WTC11 (cell line): ENCODE results near the gene CAMK2D. TPM values are rescaled to one million over a fixed set of nuclear protein-coding genes. Genes with fewer than 3 reads are reported as not detected.

ENCODE experiments used
- ATAC-seq: fragments of 200-7000 bp; cut with Tn5 transposase; 2 replicates; pipeline ENCODE4 v1.10.0; 2021; ENCODE audit warnings: mild to moderate bottlenecking, moderate library complexity
- CTCF ChIA-PET: fragments of 300-600 bp; sonication (Branson Sonifier 250); formaldehyde crosslinking; loops from one replicate; lab custom pipeline; 2021; ENCODE audit warnings: antibody characterized with exemption; lab: Charles Lee
- POLR2A ChIA-PET: fragments of 350-600 bp; sonication (Branson Sonifier 250); formaldehyde crosslinking; loops from one replicate; lab custom pipeline; 2021; ENCODE audit warnings: antibody characterized with exemption; lab: Charles Lee
- DNase-seq: peaks from one replicate; pipeline ENCODE4 v3.0.0; 2021; ENCODE audit warnings: low spot score
- H3K27ac Mint-ChIP-seq: 2 replicates; pipeline ENCODE4 v1.8.0; 2021; ENCODE audit warnings: mixed read lengths
- H3K27me3 Mint-ChIP-seq: 2 replicates; pipeline ENCODE4 v1.8.0; 2021; ENCODE audit warnings: low read depth, mild to moderate bottlenecking, moderate library complexity, mixed read lengths
- H3K36me3 Mint-ChIP-seq: 2 replicates; pipeline ENCODE4 v1.8.0; 2021; ENCODE audit warnings: mixed read lengths
- H3K4me1 Mint-ChIP-seq: 2 replicates; pipeline ENCODE4 v1.8.0; 2022; ENCODE audit warnings: mixed read lengths
- H3K4me3 Mint-ChIP-seq: 2 replicates; pipeline ENCODE4 v1.8.0; 2021; ENCODE audit warnings: mild to moderate bottlenecking, moderate library complexity, mixed read lengths
- H3K9me3 Mint-ChIP-seq: 2 replicates; pipeline ENCODE4 v1.8.0; 2021; ENCODE audit warnings: mixed read lengths
- ATF1 ChIP-seq: sonication (generic); formaldehyde crosslinking; IDR thresholded peaks from 2 replicates; pipeline ENCODE4 v1.8.1; 2023; ENCODE audit warnings: mild to moderate bottlenecking, moderate library complexity, missing genetic modification reagents
- ATF6 ChIP-seq: sonication (generic); formaldehyde crosslinking; IDR thresholded peaks from 2 replicates; pipeline ENCODE4 v1.8.1; 2023; ENCODE audit warnings: mild to moderate bottlenecking, missing genetic modification reagents
- CDX4 ChIP-seq: fragments of 250-450 bp; sonication (Bioruptor Pico); IDR thresholded peaks from 2 replicates; pipeline ENCODE4 v1.9.0; 2021; ENCODE audit warnings: moderate library complexity, mild to moderate bottlenecking, inconsistent platforms, borderline replicate concordance
- E2F4 ChIP-seq: sonication (generic); formaldehyde crosslinking; IDR thresholded peaks from 2 replicates; pipeline ENCODE4 v1.8.1; 2022; ENCODE audit warnings: low read depth, mild to moderate bottlenecking, moderate library complexity, missing genetic modification reagents, borderline replicate concordance
- E2F5 ChIP-seq: sonication (generic); formaldehyde crosslinking; IDR thresholded peaks from 2 replicates; pipeline ENCODE4 v1.8.1; 2022; ENCODE audit warnings: mild to moderate bottlenecking, moderate library complexity, missing genetic modification reagents
- ELF4 ChIP-seq: sonication (generic); formaldehyde crosslinking; IDR thresholded peaks from 2 replicates; pipeline ENCODE4 v1.8.1; 2022; ENCODE audit warnings: low read depth, mild to moderate bottlenecking, moderate library complexity, missing genetic modification reagents
- GTF2I ChIP-seq: fragments of 250-450 bp; sonication (Bioruptor Pico); conservative IDR thresholded peaks from 2 replicates; pipeline ENCODE4 v1.4.0; 2021; ENCODE audit warnings: mild to moderate bottlenecking
- JAZF1 ChIP-seq: fragments of 250-450 bp; sonication (Bioruptor Pico); IDR thresholded peaks from 2 replicates; pipeline ENCODE4 v1.9.0; 2021; ENCODE audit warnings: moderate library complexity, mild to moderate bottlenecking, inconsistent platforms
- MLX ChIP-seq: sonication (generic); formaldehyde crosslinking; IDR thresholded peaks from 2 replicates; pipeline ENCODE4 v1.8.1; 2023; ENCODE audit warnings: mild to moderate bottlenecking, missing genetic modification reagents, moderate library complexity
- NFE2L1 ChIP-seq: sonication (generic); formaldehyde crosslinking; IDR thresholded peaks from 2 replicates; pipeline ENCODE4 v1.8.1; 2023; ENCODE audit warnings: missing genetic modification reagents
- NR3C1 ChIP-seq: sonication (generic); formaldehyde crosslinking; conservative IDR thresholded peaks from 2 replicates; pipeline ENCODE4 v1.8.1; 2023; ENCODE audit warnings: low read depth, mild to moderate bottlenecking, missing genetic modification reagents
- OVOL2 ChIP-seq: fragments of 250-450 bp; sonication (Bioruptor Pico); IDR thresholded peaks from 2 replicates; pipeline ENCODE4 v1.9.0; 2021; ENCODE audit warnings: mild to moderate bottlenecking, borderline replicate concordance
- RELA ChIP-seq: sonication (generic); formaldehyde crosslinking; IDR thresholded peaks from 2 replicates; pipeline ENCODE4 v1.8.1; 2022; ENCODE audit warnings: missing genetic modification reagents, mild to moderate bottlenecking, borderline replicate concordance
- RORB ChIP-seq: fragments of 250-450 bp; sonication (Bioruptor Pico); IDR thresholded peaks from 2 replicates; pipeline ENCODE4 v1.9.0; 2021; ENCODE audit warnings: mild to moderate bottlenecking
- ZMAT4 ChIP-seq: fragments of 250-450 bp; sonication (Bioruptor Pico); IDR thresholded peaks from 2 replicates; pipeline ENCODE4 v1.9.0; 2021; ENCODE audit warnings: mild to moderate bottlenecking
- ZNF138 ChIP-seq: sonication (generic); formaldehyde crosslinking; conservative IDR thresholded peaks from 2 replicates; pipeline ENCODE4 v1.8.1; 2022; ENCODE audit warnings: mild to moderate bottlenecking, moderate library complexity, missing genetic modification reagents
- ZNF423 ChIP-seq: fragments of 250-450 bp; sonication (Bioruptor Pico); IDR thresholded peaks from 2 replicates; pipeline ENCODE4 v2.1.2; 2022; ENCODE audit warnings: mild to moderate bottlenecking, moderate library complexity
- total RNA-seq: library from RNA; stranded (reverse); gene quantifications from 3 replicates; pipeline ENCODE4 v1.2.3, GENCODE V29; 2021
- TF ChIP-seq, protein P1 (sequence below): sonication (generic); formaldehyde crosslinking; IDR thresholded peaks from 2 replicates; pipeline ENCODE4 v1.8.0; 2022; ENCODE audit warnings: mild to moderate bottlenecking, missing genetic modification reagents
- TF ChIP-seq, protein P2 (sequence below): sonication (generic); formaldehyde crosslinking; IDR thresholded peaks from 2 replicates; pipeline ENCODE4 v1.8.0; 2022; ENCODE audit warnings: missing genetic modification reagents

Gene CAMK2D
- total RNA-seq, 1 experiment from 2014 or later, result 16.5 TPM

GRCh38 chr4:113730467-113731216, 30.9 kb downstream of the CAMK2D start:
- ChIA-PET CTCF (no interaction called here), POLR2A (no interaction called here)
- no peaks in the 10 kb centered on the region for H3K4me1 Mint-ChIP-seq
- no peaks in the 10 kb centered on the region for H3K9me3 Mint-ChIP-seq
- H3K4me3 Mint-ChIP-seq, result no peak overlapping the region
- DNase-seq (no peak), ATAC-seq (no peak)
- H3K36me3 Mint-ChIP-seq, result no peaks in the 10 kb centered on the region
- TF ChIP-seq GTF2I, result no peak
- no peak for TF ChIP-seq ELF4
- TF ChIP-seq ZNF138 (CRISPR knock-in tag), result no peak
- TF ChIP-seq NFE2L1, result no peak
- no peak for TF ChIP-seq E2F5 (CRISPR knock-in tag)
- TF ChIP-seq OVOL2 (CRISPR knock-in tag), result no peak
- no peak for TF ChIP-seq MLX (CRISPR knock-in tag)
- TF ChIP-seq ZNF423 (CRISPR knock-in tag), result no peak
- no peak for TF ChIP-seq E2F4 (CRISPR knock-in tag)
- no peak for TF ChIP-seq RELA
- no peak for TF ChIP-seq ATF1 (CRISPR knock-in tag)
- TF ChIP-seq, protein P1, sequence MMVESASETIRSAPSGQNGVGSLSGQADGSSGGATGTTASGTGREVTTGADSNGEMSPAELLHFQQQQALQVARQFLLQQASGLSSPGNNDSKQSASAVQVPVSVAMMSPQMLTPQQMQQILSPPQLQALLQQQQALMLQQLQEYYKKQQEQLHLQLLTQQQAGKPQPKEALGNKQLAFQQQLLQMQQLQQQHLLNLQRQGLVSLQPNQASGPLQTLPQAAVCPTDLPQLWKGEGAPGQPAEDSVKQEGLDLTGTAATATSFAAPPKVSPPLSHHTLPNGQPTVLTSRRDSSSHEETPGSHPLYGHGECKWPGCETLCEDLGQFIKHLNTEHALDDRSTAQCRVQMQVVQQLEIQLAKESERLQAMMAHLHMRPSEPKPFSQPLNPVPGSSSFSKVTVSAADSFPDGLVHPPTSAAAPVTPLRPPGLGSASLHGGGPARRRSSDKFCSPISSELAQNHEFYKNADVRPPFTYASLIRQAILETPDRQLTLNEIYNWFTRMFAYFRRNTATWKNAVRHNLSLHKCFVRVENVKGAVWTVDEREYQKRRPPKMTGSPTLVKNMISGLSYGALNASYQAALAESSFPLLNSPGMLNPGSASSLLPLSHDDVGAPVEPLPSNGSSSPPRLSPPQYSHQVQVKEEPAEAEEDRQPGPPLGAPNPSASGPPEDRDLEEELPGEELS, result no peak
- TF ChIP-seq ATF6 (CRISPR knock-in tag), result no peak
- no peak for TF ChIP-seq CDX4 (CRISPR knock-in tag)
- no peak for TF ChIP-seq NR3C1 (CRISPR knock-in tag)
- no peak overlapping the region; the same call in 1 of the 2 replicates for H3K27ac Mint-ChIP-seq
- H3K27me3 Mint-ChIP-seq, result no peaks in the 10 kb centered on the region

DNA sequence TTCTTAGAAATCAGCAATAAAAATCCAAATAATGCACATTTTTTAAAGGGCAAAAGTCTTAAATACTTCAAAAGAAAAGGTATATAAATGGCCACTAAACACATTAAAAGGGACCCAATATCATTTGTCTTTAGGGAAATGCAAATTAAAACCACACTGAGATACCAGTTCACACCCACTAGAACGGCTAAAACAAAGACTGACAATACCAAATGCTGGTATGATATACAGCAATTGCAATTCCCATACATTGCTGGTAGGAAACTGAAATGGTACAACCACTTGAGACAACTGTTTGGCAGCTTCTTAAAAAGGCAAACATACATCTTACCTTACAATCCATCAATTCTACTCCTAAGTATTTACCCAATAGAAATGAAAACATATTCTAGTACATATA, 33.7 kb downstream of the CAMK2D start:
- no peaks in the 10 kb centered on the region for H3K4me1 Mint-ChIP-seq
- ATAC-seq, result no peak
- no peaks in the 10 kb centered on the region for H3K27me3 Mint-ChIP-seq
- no peaks in the 10 kb centered on the region for H3K36me3 Mint-ChIP-seq
- DNase-seq, result no peak
- H3K9me3 Mint-ChIP-seq, result no peaks in the 10 kb centered on the region
- ChIA-PET CTCF (no interaction called here), POLR2A (no interaction called here)
- no peak overlapping the region for H3K27ac Mint-ChIP-seq
- no peak overlapping the region for H3K4me3 Mint-ChIP-seq
- TF ChIP-seq ZMAT4 (CRISPR knock-in tag) (no peak), JAZF1 (no peak), E2F5 (CRISPR knock-in tag) (no peak), RORB (CRISPR knock-in tag) (no peak)
- TF ChIP-seq, protein P2, sequence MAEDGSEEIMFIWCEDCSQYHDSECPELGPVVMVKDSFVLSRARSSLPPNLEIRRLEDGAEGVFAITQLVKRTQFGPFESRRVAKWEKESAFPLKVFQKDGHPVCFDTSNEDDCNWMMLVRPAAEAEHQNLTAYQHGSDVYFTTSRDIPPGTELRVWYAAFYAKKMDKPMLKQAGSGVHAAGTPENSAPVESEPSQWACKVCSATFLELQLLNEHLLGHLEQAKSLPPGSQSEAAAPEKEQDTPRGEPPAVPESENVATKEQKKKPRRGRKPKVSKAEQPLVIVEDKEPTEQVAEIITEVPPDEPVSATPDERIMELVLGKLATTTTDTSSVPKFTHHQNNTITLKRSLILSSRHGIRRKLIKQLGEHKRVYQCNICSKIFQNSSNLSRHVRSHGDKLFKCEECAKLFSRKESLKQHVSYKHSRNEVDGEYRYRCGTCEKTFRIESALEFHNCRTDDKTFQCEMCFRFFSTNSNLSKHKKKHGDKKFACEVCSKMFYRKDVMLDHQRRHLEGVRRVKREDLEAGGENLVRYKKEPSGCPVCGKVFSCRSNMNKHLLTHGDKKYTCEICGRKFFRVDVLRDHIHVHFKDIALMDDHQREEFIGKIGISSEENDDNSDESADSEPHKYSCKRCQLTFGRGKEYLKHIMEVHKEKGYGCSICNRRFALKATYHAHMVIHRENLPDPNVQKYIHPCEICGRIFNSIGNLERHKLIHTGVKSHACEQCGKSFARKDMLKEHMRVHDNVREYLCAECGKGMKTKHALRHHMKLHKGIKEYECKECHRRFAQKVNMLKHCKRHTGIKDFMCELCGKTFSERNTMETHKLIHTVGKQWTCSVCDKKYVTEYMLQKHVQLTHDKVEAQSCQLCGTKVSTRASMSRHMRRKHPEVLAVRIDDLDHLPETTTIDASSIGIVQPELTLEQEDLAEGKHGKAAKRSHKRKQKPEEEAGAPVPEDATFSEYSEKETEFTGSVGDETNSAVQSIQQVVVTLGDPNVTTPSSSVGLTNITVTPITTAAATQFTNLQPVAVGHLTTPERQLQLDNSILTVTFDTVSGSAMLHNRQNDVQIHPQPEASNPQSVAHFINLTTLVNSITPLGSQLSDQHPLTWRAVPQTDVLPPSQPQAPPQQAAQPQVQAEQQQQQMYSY (CRISPR knock-in tag), result no peak
- TF ChIP-seq, protein P1, result no peak
